ENCODE measurements around the gene GPC5.

GPC5 gene

GRCh38 chr13:91571681-91572080 is 173.3 kb downstream of the GPC5 start:
- no peaks in the 10 kb centered on the region for H3K27me3 ChIP-seq (ENCODE audit: low read length)
- H3F3A ChIP-seq (ENCODE audit: insufficient read depth): no peaks in the 10 kb centered on the region
- no peaks in the 10 kb centered on the region for H4K20me1 ChIP-seq (ENCODE audit: low read depth, low read length)
- H3K4me2 ChIP-seq (ENCODE audit: low read depth, low read length, poor library complexity, severe bottlenecking): no peak overlapping the region
- no peaks in the 10 kb centered on the region for H3K9me2 ChIP-seq (replicated peaks; ENCODE audit: insufficient read depth, low read length)
- TF ChIP-seq EZH2phosphoT487 (conservative IDR thresholded peaks at IDR 0.05; ENCODE audit: low read length): no peak
- no peak for TF ChIP-seq CTCF (IDR thresholded peaks at IDR 0.05; ENCODE audit: insufficient read depth, low read length, poor library complexity, severe bottlenecking)
- H3K27ac ChIP-seq (ENCODE audit: low read depth, low read length): no peak overlapping the region
- no peaks in the 10 kb centered on the region for H3K36me3 ChIP-seq (ENCODE audit: low read length)
- no peak overlapping the region for H3K9ac ChIP-seq (ENCODE audit: low read length)
- H3K4me3 ChIP-seq (ENCODE audit: insufficient read depth, low read length, poor library complexity, severe bottlenecking): no peak overlapping the region
- H3K79me2 ChIP-seq (ENCODE audit: insufficient read depth, low read length): no peaks in the 10 kb centered on the region
- no peaks in the 10 kb centered on the region for H3K9me3 ChIP-seq (ENCODE audit: insufficient read depth, low read length)
- H2AFZ ChIP-seq (ENCODE audit: low read depth, low read length, severe bottlenecking): no peak overlapping the region

- no peaks in the 10 kb centered on the region for H3F3A ChIP-seq (ENCODE audit: insufficient read depth)
- H3K36me3 ChIP-seq (ENCODE audit: low read length): no peaks in the 10 kb centered on the region
- H3K79me2 ChIP-seq (ENCODE audit: insufficient read depth, low read length): no peaks in the 10 kb centered on the region
- H4K20me1 ChIP-seq (ENCODE audit: low read depth, low read length): no peaks in the 10 kb centered on the region
- no peaks in the 10 kb centered on the region for H3K9me3 ChIP-seq (ENCODE audit: insufficient read depth, low read length)
- H3K27ac ChIP-seq (ENCODE audit: low read depth, low read length): no peak overlapping the region
- H2AFZ ChIP-seq (ENCODE audit: low read depth, low read length, severe bottlenecking): no peak overlapping the region
- H3K4me3 ChIP-seq (ENCODE audit: insufficient read depth, low read length, poor library complexity, severe bottlenecking): no peak overlapping the region
- no peak overlapping the region for H3K9ac ChIP-seq (ENCODE audit: low read length)
- no peaks in the 10 kb centered on the region for H3K27me3 ChIP-seq (ENCODE audit: low read length)
- TF ChIP-seq EZH2phosphoT487 (conservative IDR thresholded peaks at IDR 0.05; ENCODE audit: low read length): no peak
- TF ChIP-seq CTCF (IDR thresholded peaks at IDR 0.05; ENCODE audit: insufficient read depth, low read length, poor library complexity, severe bottlenecking): no peak
- H3K4me2 ChIP-seq (ENCODE audit: low read depth, low read length, poor library complexity, severe bottlenecking): no peak overlapping the region
- no peaks in the 10 kb centered on the region for H3K9me2 ChIP-seq (replicated peaks; ENCODE audit: insufficient read depth, low read length)
Observed at GRCh38 chr13:91572439-91572838, 174.0 kb downstream of the GPC5 start.

- TF ChIP-seq EZH2phosphoT487 (conservative IDR thresholded peaks at IDR 0.05; ENCODE audit: low read length): no peak
- no peak for TF ChIP-seq CTCF (IDR thresholded peaks at IDR 0.05; ENCODE audit: insufficient read depth, low read length, poor library complexity, severe bottlenecking)
Observed at GRCh38 chr13:91572944-91573598, 174.7 kb downstream of the GPC5 start.

More at GRCh38 chr13:91572944-91573598, 174.7 kb downstream of the GPC5 start:
- Histone ChIP-seq H3F3A (ENCODE audit: insufficient read depth) (no peaks in the 10 kb centered on the region), H3K27ac (ENCODE audit: low read depth, low read length) (no peak overlapping the region), H3K36me3 (ENCODE audit: low read length) (no peaks in the 10 kb centered on the region), H3K9me2 (replicated peaks; ENCODE audit: insufficient read depth, low read length) (no peaks in the 10 kb centered on the region), H3K79me2 (ENCODE audit: insufficient read depth, low read length) (no peaks in the 10 kb centered on the region), H3K9ac (ENCODE audit: low read length) (no peak overlapping the region), H3K4me2 (ENCODE audit: low read depth, low read length, poor library complexity, severe bottlenecking) (no peak overlapping the region), H3K4me3 (ENCODE audit: insufficient read depth, low read length, poor library complexity, severe bottlenecking) (no peak overlapping the region), H2AFZ (ENCODE audit: low read depth, low read length, severe bottlenecking) (no peak overlapping the region), H4K20me1 (ENCODE audit: low read depth, low read length) (no peaks in the 10 kb centered on the region), H3K27me3 (ENCODE audit: low read length) (no peaks in the 10 kb centered on the region), H3K9me3 (ENCODE audit: insufficient read depth, low read length) (no peaks in the 10 kb centered on the region)

All from SU-DHL-6 (cell line).